ENCODE data around the gene CFAP46. TPM values are rescaled to one million over a fixed set of nuclear protein-coding genes. Genes with fewer than 3 reads are reported as not detected.

The CFAP46 gene
- total RNA-seq, 4 donors from 2014 or later = 0.19 to 0.92 (median 0.54) TPM

GRCh38 chr10:132781556-132781955, 160.8 kb downstream of the CFAP46 start:
- Histone ChIP-seq H3K27me3 (peaks cover 5 to 37% (median 17%) of the 10 kb centered on the region in 4 donors), H3K27ac (no peak overlapping the region), H3K36me3 (peaks cover 0 to 60% (median 7%) of the 10 kb centered on the region in 3 donors), H3K9me3 (peaks cover 0 to 7% (median 0%) of the 10 kb centered on the region in 3 donors), H3K4me1 (peaks cover 2 to 25% (median 9%) of the 10 kb centered on the region in 3 donors), H3K4me3 (no peak overlapping the region)
- WGBS, 2 donors = 93 to 96% methylated on average over 8 to 12 of the region's 20 CpGs
- DNase-seq = no peak
- intact Hi-C loops (cut with DNase I) = no loop called here
- no peak for TF ChIP-seq POLR2A (IDR thresholded peaks at IDR 0.05)

- no peak for DNase-seq
- H3K27ac ChIP-seq = no peak overlapping the region
- intact Hi-C loops (cut with DNase I) = no loop called here
- H3K36me3 ChIP-seq = peaks cover 0 to 64% (median 7%) of the 10 kb centered on the region in 3 donors
- TF ChIP-seq POLR2A (IDR thresholded peaks at IDR 0.05) (no peak), CTCF (IDR thresholded peaks at IDR 0.05) (no peak)
- peaks cover 0 to 15% (median under 1%) of the 10 kb centered on the region in 3 donors for H3K4me1 ChIP-seq
- peaks cover 0 to 7% (median 0%) of the 10 kb centered on the region in 3 donors for H3K9me3 ChIP-seq
- H3K4me3 ChIP-seq = no peak overlapping the region
- H3K27me3 ChIP-seq = peaks cover 5 to 26% (median 12%) of the 10 kb centered on the region in 4 donors
- 100% methylated on average over 1 of the region's 12 CpGs; no CpG with 5 or more reads in 1 of the 2 donors for WGBS, 2 donors
Observed at GRCh38 chr10:132780356-132780755, 162.0 kb downstream of the CFAP46 start.

GRCh38 chr10:132779549-132780294, 162.6 kb downstream of the CFAP46 start:
- TF ChIP-seq CTCF (IDR thresholded peaks at IDR 0.05) (no peak), POLR2A (IDR thresholded peaks at IDR 0.05) (no peak)
- Histone ChIP-seq H3K36me3 (peaks cover 0 to 66% (median 7%) of the 10 kb centered on the region in 3 donors), H3K27me3 (peaks cover 2 to 20% (median 7%) of the 10 kb centered on the region in 4 donors), H3K9me3 (peaks cover 0 to 7% (median 0%) of the 10 kb centered on the region in 3 donors), H3K4me3 (no peak overlapping the region), H3K27ac (no peak overlapping the region), H3K4me1 (peaks cover 0 to 12% (median 0%) of the 10 kb centered on the region in 3 donors)
- 94% methylated on average over 25 to 27 of the region's 41 CpGs for WGBS, 2 donors
- intact Hi-C loops (cut with DNase I) = no loop called here
- DNase-seq = no peak

GRCh38 chr10:132777441-132777840, 164.9 kb downstream of the CFAP46 start:
- Histone ChIP-seq H3K27me3 (no peaks in the 10 kb centered on the region), H3K9me3 (no peaks in the 10 kb centered on the region), H3K4me1 (peaks cover 0 to 4% (median 0%) of the 10 kb centered on the region in 3 donors), H3K4me3 (no peak overlapping the region), H3K36me3 (peaks cover 3 to 60% (median 7%) of the 10 kb centered on the region in 3 donors), H3K27ac (no peak overlapping the region)
- 100% methylated on average over 5 of the region's 14 CpGs; no CpG with 5 or more reads in 1 of the 2 donors for WGBS, 2 donors
- no peak for DNase-seq
- intact Hi-C loops (cut with DNase I) = no loop called here
- TF ChIP-seq POLR2A (IDR thresholded peaks at IDR 0.05) = no peak
- TF ChIP-seq CTCF (IDR thresholded peaks at IDR 0.05) = no peak

GRCh38 chr10:132776821-132777220, 165.5 kb downstream of the CFAP46 start:
- Histone ChIP-seq H3K4me1 (peaks cover 0 to 4% (median 0%) of the 10 kb centered on the region in 3 donors), H3K27ac (no peak overlapping the region), H3K4me3 (no peak overlapping the region), H3K36me3 (peaks cover 3 to 54% (median 7%) of the 10 kb centered on the region in 3 donors), H3K27me3 (no peaks in the 10 kb centered on the region), H3K9me3 (no peaks in the 10 kb centered on the region)
- TF ChIP-seq CTCF (IDR thresholded peaks at IDR 0.05) (no peak), POLR2A (IDR thresholded peaks at IDR 0.05) (no peak)
- 85 to 88% methylated on average over 8 to 11 of the region's 18 CpGs for WGBS, 2 donors
- intact Hi-C loops (cut with DNase I) = no loop called here
- no peak for DNase-seq

Measured in esophagus squamous epithelium (tissue), 5 donors.